GM12891 (cell line): ENCODE results near the gene ST3GAL3.

Experiments used
- POLR2A ChIP-seq: IDR thresholded peaks from 2 replicates; pipeline ENCODE4 v1.6.1; 2011; ENCODE audit warnings: low read depth, low read length, control low read depth
- TAF1 ChIP-seq: IDR thresholded peaks from 2 replicates; pipeline ENCODE4 v1.6.1; 2011; ENCODE audit warnings: low read depth, low read length, control low read depth

GRCh38 chr1:43742026-43742425 lies 34.7 kb downstream of the ST3GAL3 start:
- TF ChIP-seq POLR2A = no peak
- TF ChIP-seq TAF1 = no peak
